Left colon (tissue), 2 donors: ENCODE data around the gene ADGRF3. TPM values are rescaled to one million over a fixed set of nuclear protein-coding genes. Genes with fewer than 3 reads are reported as not detected.
"Not testable (repeated sequence)": the region's sequence is repeated elsewhere in the genome, so short reads cannot be mapped to it uniquely, and the experiment has no call there.

Source experiments
- ATAC-seq: fragments of 200-7000 bp; cut with Tn5 transposase; one replicate; pipeline ENCODE4 v1.9.1; 2020; ENCODE audit warnings: mild to moderate bottlenecking, moderate library complexity
- DNase-seq, 2 donors: peaks; one replicate each; pipeline ENCODE4 v3.0.0-alpha.2; 2020
- intact Hi-C, 2 donors: fragments of 100-400 bp; cut with DNase I in 1 of 2; cut with micrococcal nuclease in 1 of 2; formaldehyde crosslinking; loops; one replicate each; pipeline versions ENCODE4 v1.11.2 to v1.14.0; 2022; cut with DNase I, micrococcal nuclease
- total RNA-seq, 2 donors: library from RNA; stranded (reverse); fragmentation: NEBNext Ultra II Directional; extraction: Animal tissue kit (Norgen Biotek cat#: 25700); gene quantifications; one replicate each; pipeline ENCODE4 v1.2.1, GENCODE V29; 2021
- donor health status: DM: no; HTN: no; CAD: no.
- donor health status: DM: yes; HTN: yes; CAD: no.

ADGRF3 gene
- total RNA-seq, 2 donors from 2014 or later: 0.34 to 0.49 TPM

GRCh38 chr2:26352892-26353291 lies 6.3 kb upstream of the ADGRF3 start:
- intact Hi-C loops: no loop called here
- DNase-seq (no peak), ATAC-seq (peak; percentile 66)

DNA sequence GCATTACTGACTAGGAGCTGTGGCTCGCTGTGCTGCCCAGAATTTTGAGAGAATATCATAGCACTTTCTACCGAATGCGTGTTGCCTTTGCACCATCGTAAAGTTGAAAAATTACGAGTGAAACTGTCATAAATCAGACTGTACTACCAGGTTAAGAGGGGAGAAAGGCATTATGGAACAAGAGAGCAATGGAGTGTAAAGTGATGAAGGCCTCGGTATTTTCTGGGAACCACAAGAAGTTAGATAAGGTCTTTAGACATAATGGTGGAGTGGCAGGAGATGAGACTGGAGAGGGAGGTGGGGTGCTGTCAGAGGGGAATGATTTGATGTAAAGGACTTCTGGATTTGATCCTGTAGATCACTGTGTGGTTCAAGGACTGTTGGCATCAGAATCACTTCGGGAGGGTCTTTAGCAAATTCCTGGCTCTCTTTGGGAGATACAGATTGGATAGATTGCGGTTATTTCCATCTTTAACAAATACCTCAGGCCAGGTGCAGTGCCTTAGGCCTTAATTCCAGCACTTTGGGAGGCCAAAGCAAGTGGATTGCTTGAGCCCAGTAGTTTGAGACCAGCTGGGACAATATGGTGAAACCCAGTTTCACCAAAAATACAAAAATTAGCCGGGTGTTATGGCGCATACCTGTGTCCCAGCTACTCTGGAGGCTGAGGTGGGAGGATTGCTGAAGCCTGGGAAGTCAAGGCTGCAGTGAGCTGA lies 4.9 kb upstream of the ADGRF3 start:
- no peak for DNase-seq
- intact Hi-C loops: no loop called here
- no peak for ATAC-seq

DNA sequence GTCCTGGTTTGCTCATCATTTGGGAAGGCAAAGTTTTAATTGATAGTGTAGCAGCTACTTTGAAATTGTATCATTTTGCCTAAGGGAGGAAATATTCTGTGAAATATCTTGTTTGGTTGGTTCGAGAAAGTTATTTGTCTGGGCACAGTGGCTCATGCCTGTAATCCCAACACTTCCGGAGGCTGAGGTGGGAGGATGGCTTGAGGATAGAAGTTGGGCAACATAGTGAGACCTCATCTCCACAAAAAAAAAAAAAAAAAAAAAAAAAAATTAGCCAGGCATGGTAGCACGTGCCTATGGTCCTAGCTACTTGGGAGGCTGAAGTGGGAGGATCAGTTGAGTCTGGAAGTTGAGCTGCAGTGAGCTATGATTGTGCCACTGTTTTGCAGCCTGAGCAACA lies 3.1 kb upstream of the ADGRF3 start:
- no peak for ATAC-seq
- intact Hi-C loops: no loop called here
- no peak for DNase-seq

- DNase-seq (no peak), ATAC-seq (no peak)
- intact Hi-C loops: no loop called here
Observed at GRCh38 chr2:26347286-26347865, 787 bp upstream of the ADGRF3 start.

DNA sequence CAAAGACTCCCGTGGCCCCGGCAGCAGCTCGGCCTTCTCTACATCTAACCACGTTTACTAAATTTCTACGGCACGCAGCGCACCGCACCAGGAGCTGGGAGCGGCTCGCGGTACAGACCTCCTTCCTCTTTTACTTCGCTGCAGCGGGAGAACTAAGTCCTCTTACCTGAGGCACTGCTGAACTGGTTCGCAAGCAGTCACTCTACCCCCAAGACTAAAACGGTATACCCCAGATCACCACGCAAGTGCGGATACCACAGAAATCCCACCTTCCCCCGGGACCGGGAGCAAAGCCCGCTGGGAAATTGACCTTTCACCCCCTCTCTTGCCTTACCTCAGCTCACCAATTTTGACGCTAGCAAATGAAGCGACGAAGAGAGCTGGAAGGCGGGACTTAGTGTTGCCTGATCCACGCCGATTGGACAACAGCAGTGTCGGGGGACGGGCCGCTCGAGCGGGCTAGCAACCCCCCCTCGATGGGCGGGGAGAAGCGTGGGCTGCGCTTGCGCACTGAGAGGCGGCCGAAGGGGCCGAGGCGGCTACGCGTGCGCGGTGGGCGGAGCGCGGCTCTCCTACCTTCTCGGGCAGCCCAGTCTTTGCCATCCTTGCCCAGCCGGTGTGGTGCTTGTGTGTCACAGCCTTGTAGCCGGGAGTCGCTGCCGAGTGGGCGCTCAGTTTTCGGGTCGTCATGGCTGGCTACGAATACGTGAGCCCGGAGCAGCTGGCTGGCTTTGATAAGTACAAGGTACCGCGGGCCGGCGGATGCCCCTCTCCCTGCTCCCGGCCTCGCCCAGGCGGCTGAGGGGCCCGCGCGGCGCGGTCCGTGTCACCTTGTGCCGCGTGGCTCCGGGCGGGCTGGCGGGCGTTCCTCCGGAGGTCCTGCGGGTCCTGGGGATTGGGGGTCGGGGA lies 790 bp downstream of the ADGRF3 start, which contains the start of gene SELENOI:
Gene SELENOI, plus strand, starts transcription at position 599 of the 909 bp plus-strand sequence. Its CDS starts 90 bp downstream, at position 689.
- intact Hi-C loops: no loop called here
- DNase-seq (peak; percentile 99), ATAC-seq (peak; percentile 90)

- intact Hi-C loops: no loop called here
- no peak for ATAC-seq
- DNase-seq: no peak
Observed at GRCh38 chr2:26345283-26345544, 1.4 kb downstream of the ADGRF3 start.

DNA sequence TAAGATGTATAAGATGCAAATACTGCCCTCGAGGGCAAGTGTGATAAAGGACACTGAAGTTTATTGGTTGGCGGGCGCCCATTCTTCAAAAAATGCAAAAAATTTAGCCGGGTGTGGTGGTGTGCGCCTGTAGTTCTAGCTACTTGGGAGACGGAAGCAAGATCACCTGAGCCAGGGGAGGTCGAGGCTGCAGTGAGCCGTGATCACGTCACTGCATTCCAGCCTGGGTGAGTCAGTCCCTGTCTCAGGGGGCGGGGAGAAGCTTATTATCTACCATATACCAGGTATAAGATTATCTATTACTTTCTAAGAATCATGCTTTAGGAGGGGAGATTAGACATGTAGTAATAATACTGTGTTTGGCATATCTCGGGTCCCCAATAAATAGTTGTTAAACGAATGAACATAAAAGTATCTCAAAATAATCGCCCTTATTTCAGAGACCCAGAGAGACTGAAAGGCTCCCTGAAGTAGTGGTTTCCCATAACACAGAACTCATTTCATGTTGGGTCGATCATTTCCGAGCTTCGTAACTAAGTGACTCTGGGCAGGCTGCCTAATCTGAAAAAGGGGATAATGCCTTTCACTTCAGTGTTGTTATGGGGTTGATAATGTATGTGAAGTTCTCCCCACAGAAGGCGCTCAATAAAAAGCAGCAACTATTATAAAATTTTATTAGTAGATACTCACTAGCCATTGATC lies 1.9 kb downstream of the ADGRF3 start:
- ATAC-seq (no peak), DNase-seq (peak; percentile 34 to 68)

DNA sequence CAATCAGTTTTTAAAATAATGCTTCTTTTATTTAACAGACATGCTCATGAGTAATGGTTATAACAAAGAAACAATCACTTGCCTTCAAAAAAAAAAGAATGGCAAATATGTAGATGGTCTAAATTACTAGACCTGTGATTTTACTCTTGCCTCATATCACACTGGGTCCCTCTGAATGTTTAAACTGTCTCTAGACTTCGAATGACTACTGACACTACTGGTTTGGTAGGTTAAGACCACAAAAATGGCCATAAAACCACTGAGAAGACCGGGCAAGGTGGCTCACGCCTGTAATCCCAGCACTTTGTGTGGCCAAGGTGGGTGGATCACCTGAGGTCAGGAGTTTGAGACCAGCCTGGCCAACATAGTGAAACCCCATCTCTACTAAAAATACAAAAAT lies 5.8 kb downstream of the ADGRF3 start:
- intact Hi-C loops: no loop called here
- ATAC-seq (no peak), DNase-seq (no peak)

More for the DNA sequence above, 1.9 kb downstream of the ADGRF3 start:
- intact Hi-C loops: no loop called here

- ATAC-seq: no peak
- no peak for DNase-seq
- intact Hi-C loops: no loop called here
Observed at GRCh38 chr2:26337298-26337697, 9.3 kb downstream of the ADGRF3 start.

DNA sequence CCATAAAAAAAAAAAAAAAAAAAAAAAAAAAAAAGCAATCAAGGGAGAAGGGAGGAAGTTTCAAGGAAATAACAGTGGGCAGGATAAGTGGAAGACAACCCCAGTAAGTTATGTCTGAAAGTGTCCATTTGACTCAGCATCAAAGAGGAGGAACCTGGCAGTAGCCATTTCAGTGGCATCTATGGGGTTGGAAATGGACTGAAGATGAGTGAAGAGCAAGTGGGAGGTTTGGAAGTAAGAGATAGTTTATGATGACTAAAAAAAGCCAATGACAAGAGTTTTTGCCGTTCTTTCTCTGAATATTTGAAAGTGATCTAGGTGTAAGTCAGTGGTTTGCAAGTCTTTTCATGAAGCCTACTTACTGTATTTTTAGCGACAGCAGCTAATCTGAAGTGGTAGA lies 9.9 kb downstream of the ADGRF3 start:
- ATAC-seq: no peak
- intact Hi-C loops: no loop called here
- no peak for DNase-seq

DNA sequence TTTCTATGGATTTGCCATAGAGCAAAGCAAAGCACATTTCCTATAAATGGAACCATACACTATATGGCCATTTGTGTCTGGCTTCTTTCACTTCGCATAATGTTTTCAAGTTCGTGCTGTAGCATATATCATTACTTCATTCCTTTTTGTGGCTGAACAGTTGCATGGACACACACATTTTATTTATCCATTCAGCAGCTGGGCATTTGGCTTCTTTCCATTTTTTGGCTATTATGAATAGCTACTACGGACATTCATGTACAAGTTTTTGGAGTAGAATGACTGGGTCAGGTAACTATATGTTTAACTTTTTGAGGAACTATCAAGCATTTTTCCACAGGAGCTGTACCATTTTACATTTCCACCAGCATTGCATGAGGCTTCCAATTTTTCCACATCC lies 11.4 kb downstream of the ADGRF3 start:
- no peak for ATAC-seq
- intact Hi-C loops: no loop called here
- no peak for DNase-seq

DNA sequence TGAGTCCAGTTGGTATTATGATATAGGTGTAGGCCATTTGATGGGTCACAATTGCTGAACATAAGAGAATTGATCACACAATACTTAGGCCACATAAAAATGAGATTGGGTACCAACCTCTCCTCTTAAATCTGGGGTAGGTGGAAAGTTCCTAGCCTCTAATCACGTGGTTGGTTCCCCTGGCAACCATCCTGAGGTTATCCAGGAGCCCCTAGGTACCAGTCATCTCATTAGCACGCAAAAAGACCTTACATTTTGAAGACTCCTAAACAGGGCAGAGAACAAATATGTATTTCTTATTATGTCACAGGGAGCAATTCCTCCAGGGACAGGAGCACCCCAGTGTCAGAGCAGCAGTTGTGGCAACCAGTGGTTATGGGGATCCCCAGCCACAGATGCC lies 13.3 kb downstream of the ADGRF3 start:
- intact Hi-C loops: no loop called here
- ATAC-seq (no peak), DNase-seq (no peak)

DNA sequence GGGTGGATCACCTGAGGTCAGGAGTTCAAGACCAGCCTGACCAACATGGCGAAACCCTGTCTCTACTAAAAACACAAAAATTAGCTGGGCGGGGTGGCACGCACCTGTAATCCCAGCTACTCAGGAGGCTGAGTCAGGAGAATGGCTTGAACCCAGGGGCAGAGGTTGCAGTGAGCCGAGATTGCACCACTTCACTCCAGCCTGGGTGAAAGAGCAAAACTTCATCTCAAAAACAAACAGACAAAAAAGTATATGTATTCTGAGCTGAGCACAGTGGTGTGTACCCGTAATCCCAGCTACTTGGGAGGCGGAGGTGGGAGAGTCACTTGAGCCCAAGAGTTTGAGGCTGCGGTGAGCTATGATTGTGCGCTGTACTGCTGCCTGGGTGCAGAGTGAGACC lies 15.3 kb downstream of the ADGRF3 start:
- intact Hi-C loops, DNase-seq, ATAC-seq: not testable (repeated sequence)

- DNase-seq (no peak), ATAC-seq (no peak)
- intact Hi-C loops: no loop called here
Observed at GRCh38 chr2:26330604-26331003, 16.0 kb downstream of the ADGRF3 start.

GRCh38 chr2:26330114-26330549 lies 16.5 kb downstream of the ADGRF3 start:
- peak; percentile 99 for ATAC-seq
- DNase-seq: peak; percentile 79 to 93
- intact Hi-C loops: no loop called here

GRCh38 chr2:26329083-26329482 lies 17.5 kb downstream of the ADGRF3 start:
- DNase-seq, ATAC-seq, intact Hi-C loops: not testable (repeated sequence)

GRCh38 chr2:26327291-26328272 lies 19.0 kb downstream of the ADGRF3 start:
- ATAC-seq: no peak
- intact Hi-C loops: no loop called here
- no peak for DNase-seq

GRCh38 chr2:26326514-26326913 lies 20.1 kb downstream of the ADGRF3 start:
- DNase-seq: no peak
- intact Hi-C loops: no loop called here
- ATAC-seq: no peak
